Activated naive CD4-positive, alpha-beta T cell treated with anti-CD3 and anti-CD28 coated beads, Interleukin-2, amount 50 U/mL, for 72 hours (primary cell): ENCODE measurements around the gene PPP2R5E. TPM values are rescaled to one million over a fixed set of nuclear protein-coding genes. Genes with fewer than 3 reads are reported as not detected.
"Not testable (repeated sequence)": the region's sequence is repeated elsewhere in the genome, so short reads cannot be mapped to it uniquely, and the experiment has no call there.

Experiments
- ATAC-seq, 2 donors: fragments of 150-1000 bp; cut with Tn5 transposase; 2 replicates each; pipeline ENCODE4 v1.10.0; 2021; ENCODE audit warnings: mild to moderate bottlenecking in 2 of 2, moderate library complexity in 2 of 2
- DNase-seq, 2 donors: peaks; one replicate each; pipeline ENCODE4 v3.0.0; 2021 to 2022; ENCODE audit warnings: low spot score in 2 of 2
- H3K27ac Mint-ChIP-seq, 2 donors: one replicate each; pipeline ENCODE4 v1.8.0; 2022; ENCODE audit warnings: mild to moderate bottlenecking in 2 of 2, mixed read lengths in 2 of 2
- H3K36me3 Mint-ChIP-seq, 2 donors: one replicate each; pipeline ENCODE4 v1.8.0; 2022; ENCODE audit warnings: mixed read lengths in 2 of 2
- H3K9me3 Mint-ChIP-seq, 2 donors: one replicate each; pipeline ENCODE4 v1.8.0; 2022; ENCODE audit warnings: mixed read lengths in 2 of 2
- total RNA-seq, 2 donors: library from RNA; stranded (reverse); gene quantifications; one replicate each; pipeline ENCODE4 v1.2.3, GENCODE V29; 2022

Gene PPP2R5E
- total RNA-seq, 2 donors from 2014 or later = 31.2 to 40.3 TPM

GRCh38 chr14:63535918-63536317 is 7.3 kb downstream of the PPP2R5E start:
- ATAC-seq (no peak), DNase-seq (no peak)
- Mint-ChIP-seq H3K9me3 (no peaks in the 10 kb centered on the region), H3K27ac (no peak overlapping the region), H3K36me3 (peaks cover 13 to 23% of the 10 kb centered on the region in 2 donors)

GRCh38 chr14:63533474-63533873 is 9.7 kb downstream of the PPP2R5E start:
- Mint-ChIP-seq H3K9me3 (no peaks in the 10 kb centered on the region), H3K27ac (no peak overlapping the region), H3K36me3 (peaks cover 4 to 13% of the 10 kb centered on the region in 2 donors)
- ATAC-seq (no peak), DNase-seq (no peak)

- no peak for DNase-seq
- H3K9me3 Mint-ChIP-seq = peaks cover 0 to 5% of the 10 kb centered on the region in 2 donors
- H3K36me3 Mint-ChIP-seq = peaks cover 8 to 22% of the 10 kb centered on the region in 2 donors
- ATAC-seq = peak; percentile 74
- H3K27ac Mint-ChIP-seq = peak overlapping the region in 1 of 2 donors; percentile 58
Observed at GRCh38 chr14:63524537-63525155, 18.5 kb downstream of the PPP2R5E start.

DNA sequence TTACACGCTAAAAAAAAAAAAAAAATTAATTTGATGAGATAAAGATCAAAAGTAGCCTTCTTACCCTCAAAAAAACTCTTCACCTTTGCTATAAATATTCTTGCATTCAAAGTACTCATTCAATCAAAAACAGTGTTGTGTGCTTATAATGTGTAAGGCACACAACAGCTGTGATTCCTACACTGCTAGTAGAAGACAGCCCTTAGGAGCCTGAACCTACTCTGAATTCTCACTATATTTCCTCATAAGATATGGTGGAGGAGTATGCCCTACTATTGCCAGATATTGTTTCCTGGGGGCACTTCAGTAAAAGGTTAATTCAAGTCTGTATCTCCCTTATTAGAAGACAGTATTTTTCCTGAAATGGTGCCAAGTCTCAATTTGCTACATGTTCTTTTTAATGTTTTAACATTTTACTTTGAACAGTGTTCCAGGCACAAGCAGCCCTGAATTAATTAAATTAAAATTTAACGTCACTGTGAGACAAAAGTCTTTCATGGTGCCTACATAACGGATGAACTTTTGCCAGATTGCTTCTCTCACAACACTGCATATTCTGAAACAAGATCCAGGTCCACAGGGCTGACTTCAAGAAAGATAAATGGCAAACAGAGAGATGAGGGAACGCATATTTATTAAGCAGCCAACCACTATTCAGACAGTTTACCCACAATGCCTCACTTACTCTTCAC is 19.3 kb downstream of the PPP2R5E start:
- Mint-ChIP-seq H3K36me3 (peaks cover 8 to 22% of the 10 kb centered on the region in 2 donors), H3K27ac (no peak overlapping the region), H3K9me3 (peaks cover 0 to 5% of the 10 kb centered on the region in 2 donors)
- ATAC-seq (no peak), DNase-seq (no peak)

- not testable (repeated sequence) for H3K9me3 Mint-ChIP-seq, H3K27ac Mint-ChIP-seq, DNase-seq, ATAC-seq
- peaks cover 8 to 22% of the 10 kb centered on the region in 2 donors for H3K36me3 Mint-ChIP-seq
Observed at GRCh38 chr14:63522511-63522910, 20.7 kb downstream of the PPP2R5E start.

DNA sequence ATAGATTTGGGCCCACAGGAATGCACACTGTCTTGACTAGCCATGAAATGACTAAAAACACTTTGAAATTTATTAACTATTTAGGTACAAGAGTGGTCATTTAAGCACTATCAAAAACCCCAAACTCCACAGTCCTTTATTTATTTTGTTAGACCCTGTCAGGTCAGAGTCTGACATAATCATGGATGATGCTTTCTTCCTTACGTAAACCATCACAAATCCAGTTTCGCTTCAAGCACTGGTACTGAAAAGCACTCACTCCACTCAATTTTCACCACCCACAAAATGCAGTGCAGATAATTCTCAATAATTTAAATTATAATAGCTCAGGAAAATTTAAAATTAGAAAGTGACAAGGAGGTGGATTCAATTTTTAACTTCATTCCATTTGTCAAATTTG is 25.8 kb downstream of the PPP2R5E start:
- H3K36me3 Mint-ChIP-seq = peaks cover 0 to 6% of the 10 kb centered on the region in 2 donors
- DNase-seq (no peak), ATAC-seq (no peak)
- H3K9me3 Mint-ChIP-seq = no peaks in the 10 kb centered on the region
- no peak overlapping the region for H3K27ac Mint-ChIP-seq

GRCh38 chr14:63515240-63515639 is 27.9 kb downstream of the PPP2R5E start:
- DNase-seq = no peak
- H3K36me3 Mint-ChIP-seq = peaks cover 0 to 2% of the 10 kb centered on the region in 2 donors
- no peak overlapping the region for H3K27ac Mint-ChIP-seq
- no peak for ATAC-seq
- no peaks in the 10 kb centered on the region for H3K9me3 Mint-ChIP-seq

DNA sequence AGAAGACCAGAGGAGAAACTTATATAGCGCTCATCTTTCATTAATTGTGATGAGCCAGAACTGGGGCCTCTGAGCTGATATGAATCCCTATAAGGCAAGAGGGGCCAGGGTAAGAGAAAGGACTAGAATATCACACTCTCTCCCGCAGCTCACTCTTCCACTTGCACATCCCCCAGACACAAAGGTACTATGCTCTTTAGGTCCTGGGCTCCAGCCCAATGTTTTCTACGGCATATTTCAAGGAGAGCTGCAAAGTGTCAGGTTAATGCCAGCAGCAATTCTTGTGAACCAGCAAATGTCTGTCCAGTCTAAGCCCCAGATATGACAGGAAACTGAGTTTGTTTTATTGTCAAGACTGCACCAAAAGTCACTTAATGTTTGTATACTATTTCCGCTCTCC is 29.4 kb downstream of the PPP2R5E start:
- ATAC-seq (no peak), DNase-seq (no peak)
- no peaks in the 10 kb centered on the region for H3K9me3 Mint-ChIP-seq
- no peak overlapping the region for H3K27ac Mint-ChIP-seq
- H3K36me3 Mint-ChIP-seq = no peaks in the 10 kb centered on the region

DNA sequence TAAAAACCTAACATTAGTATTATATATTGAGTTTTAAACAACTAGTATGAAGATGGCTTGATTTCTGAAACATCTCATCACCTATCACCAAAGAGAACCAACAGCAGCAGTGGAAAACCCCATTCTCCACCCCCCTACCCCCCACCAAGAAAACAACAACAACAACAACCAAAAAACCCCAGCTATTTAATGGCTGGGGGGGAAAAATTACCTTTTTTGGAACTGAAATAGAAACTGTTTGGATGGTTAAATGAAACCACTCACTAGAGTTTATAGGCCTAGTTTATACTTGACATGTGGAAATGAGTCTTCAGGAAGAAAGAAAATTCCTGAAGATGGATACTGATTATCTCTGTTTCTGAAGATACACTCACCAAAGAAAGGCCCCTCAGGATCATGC is 30.3 kb downstream of the PPP2R5E start:
- ATAC-seq = no peak
- no peak for DNase-seq
- Mint-ChIP-seq H3K36me3 (peaks cover 5 to 8% of the 10 kb centered on the region in 2 donors), H3K27ac (no peak overlapping the region), H3K9me3 (peaks cover 0 to 5% of the 10 kb centered on the region in 2 donors)

DNA sequence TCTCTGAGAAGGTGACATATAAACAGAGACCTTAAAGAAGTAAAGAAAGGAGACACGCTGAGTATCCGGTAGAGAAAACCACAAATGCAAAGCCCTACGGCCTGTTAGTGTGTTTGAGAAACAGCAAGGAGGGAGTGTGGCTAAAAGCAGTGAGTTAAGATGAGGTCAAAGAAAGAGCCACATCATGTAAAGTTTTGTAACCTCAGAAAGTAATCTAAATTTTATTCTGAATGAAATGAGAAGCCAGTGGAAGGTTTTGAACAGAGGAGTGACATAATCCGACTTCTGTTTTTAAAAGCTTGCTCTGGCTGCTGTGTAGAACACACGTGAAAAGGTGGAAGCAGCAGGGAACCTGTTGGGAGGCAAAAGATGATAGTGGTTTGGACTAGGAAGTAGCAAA is 32.6 kb downstream of the PPP2R5E start:
- Mint-ChIP-seq H3K9me3 (peaks cover 0 to 5% of the 10 kb centered on the region in 2 donors), H3K36me3 (peaks cover 5 to 9% of the 10 kb centered on the region in 2 donors), H3K27ac (peak overlapping the region in 1 of 2 donors; percentile 30)
- DNase-seq (peak in 1 of 2 donors; percentile 13), ATAC-seq (peak; percentile 93 to 96)

- DNase-seq = no peak
- ATAC-seq = no peak
- H3K9me3 Mint-ChIP-seq = peaks cover 0 to 5% of the 10 kb centered on the region in 2 donors
- H3K27ac Mint-ChIP-seq = no peak overlapping the region
- H3K36me3 Mint-ChIP-seq = peaks cover 5 to 9% of the 10 kb centered on the region in 2 donors
Observed at GRCh38 chr14:63508033-63508432, 35.1 kb downstream of the PPP2R5E start.

DNA sequence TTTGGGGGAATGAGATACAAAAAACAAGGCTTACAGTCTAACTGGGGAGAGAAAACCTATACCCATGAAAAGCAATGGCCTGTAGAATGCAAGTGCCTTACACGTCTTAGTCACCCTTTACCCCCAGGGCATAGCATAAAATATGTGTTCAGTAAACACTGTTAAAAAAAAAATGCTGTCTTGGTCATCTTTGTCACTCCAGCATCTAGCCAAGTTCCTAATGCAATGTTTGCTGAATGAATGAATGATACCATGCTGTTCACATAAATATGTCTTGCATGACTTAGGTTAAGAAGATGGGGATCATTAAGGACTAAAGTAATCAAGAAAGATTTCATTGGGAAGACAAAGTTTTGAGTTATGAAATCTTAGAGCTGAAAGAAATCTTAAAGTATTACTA is 38.5 kb downstream of the PPP2R5E start:
- ATAC-seq (no peak), DNase-seq (no peak)
- H3K27ac Mint-ChIP-seq = no peak overlapping the region
- peaks cover 0 to 5% of the 10 kb centered on the region in 2 donors for H3K9me3 Mint-ChIP-seq
- peaks cover 5 to 9% of the 10 kb centered on the region in 2 donors for H3K36me3 Mint-ChIP-seq

DNA sequence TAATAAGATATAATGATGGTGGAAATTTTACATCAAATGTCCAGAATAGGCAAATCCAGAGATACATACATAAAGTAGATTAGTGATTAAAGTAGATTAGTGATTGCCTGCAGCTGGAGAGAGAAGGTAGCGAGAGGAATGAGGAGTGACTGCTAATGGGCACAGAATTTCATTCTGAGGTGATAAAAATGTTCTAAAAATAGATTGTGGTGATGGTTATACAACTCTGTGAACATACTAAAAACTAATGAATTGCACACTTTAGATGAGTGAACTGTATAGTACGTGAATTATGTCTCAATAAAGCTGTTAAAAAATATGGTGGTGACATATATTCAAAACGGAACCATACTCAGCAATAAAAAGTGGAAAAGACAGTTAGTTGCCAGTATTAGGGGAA is 41.7 kb downstream of the PPP2R5E start:
- no peak for DNase-seq
- no peak overlapping the region for H3K27ac Mint-ChIP-seq
- ATAC-seq = no peak
- no peaks in the 10 kb centered on the region for H3K36me3 Mint-ChIP-seq
- no peaks in the 10 kb centered on the region for H3K9me3 Mint-ChIP-seq

GRCh38 chr14:63499701-63500250 is 43.4 kb downstream of the PPP2R5E start:
- DNase-seq (no peak), ATAC-seq (no peak)
- Mint-ChIP-seq H3K27ac (no peak overlapping the region), H3K9me3 (no peaks in the 10 kb centered on the region), H3K36me3 (no peaks in the 10 kb centered on the region)

- Mint-ChIP-seq H3K9me3 (no peaks in the 10 kb centered on the region), H3K36me3 (no peaks in the 10 kb centered on the region), H3K27ac (no peak overlapping the region)
- no peak for DNase-seq
- ATAC-seq = no peak
Observed at GRCh38 chr14:63496837-63497400, 46.3 kb downstream of the PPP2R5E start.

GRCh38 chr14:63493246-63493645 is 49.9 kb downstream of the PPP2R5E start:
- no peak for DNase-seq
- ATAC-seq = no peak
- Mint-ChIP-seq H3K27ac (peak overlapping the region in 1 of 2 donors; percentile 11), H3K9me3 (no peaks in the 10 kb centered on the region), H3K36me3 (no peaks in the 10 kb centered on the region)

- DNase-seq = no peak
- Mint-ChIP-seq H3K9me3 (no peaks in the 10 kb centered on the region), H3K36me3 (no peaks in the 10 kb centered on the region), H3K27ac (peak overlapping the region in 1 of 2 donors; percentile 11)
- no peak for ATAC-seq
Observed at GRCh38 chr14:63492391-63492790, 50.8 kb downstream of the PPP2R5E start.
